Calu3 (cell line): ENCODE results near the gene NEUROD2. TPM values are rescaled to one million over a fixed set of nuclear protein-coding genes. Genes with fewer than 3 reads are reported as not detected.

Experiments used
- BruUV-seq: library from RNA; stranded (reverse); fragments of 400-500 nt; replicated peaks from 2 replicates; lab custom pipeline; 2021; lab: Mats Ljungman, UMichigan
- CTCF ChIA-PET: fragments of 300-600 bp; sonication (Branson Sonifier 250); formaldehyde crosslinking; loops from one replicate; lab custom pipeline; 2022; ENCODE audit warnings: antibody characterized with exemption; lab: Charles Lee
- DNase-seq: peaks from one replicate; pipeline ENCODE4 v3.0.0; 2022
- H3K27ac Mint-ChIP-seq: one replicate; pipeline ENCODE4 v1.8.0; 2022; ENCODE audit warnings: mixed read lengths; ENCODE audit not compliant: unreplicated experiment
- H3K27me3 Mint-ChIP-seq: one replicate; pipeline ENCODE4 v1.8.0; 2022; ENCODE audit warnings: mixed read lengths; ENCODE audit not compliant: unreplicated experiment
- H3K36me3 Mint-ChIP-seq: one replicate; pipeline ENCODE4 v1.8.0; 2022; ENCODE audit warnings: mild to moderate bottlenecking, moderate library complexity, mixed read lengths; ENCODE audit not compliant: insufficient read depth, unreplicated experiment
- H3K4me1 Mint-ChIP-seq: one replicate; pipeline ENCODE4 v1.8.0; 2022; ENCODE audit warnings: mild to moderate bottlenecking, low read depth, mixed read lengths; ENCODE audit not compliant: unreplicated experiment
- H3K4me3 Mint-ChIP-seq: one replicate; pipeline ENCODE4 v1.8.0; 2022; ENCODE audit warnings: mild to moderate bottlenecking, low read depth, moderate library complexity, mixed read lengths; ENCODE audit not compliant: unreplicated experiment
- H3K9me3 Mint-ChIP-seq: one replicate; pipeline ENCODE4 v1.8.0; 2022; ENCODE audit warnings: low read depth, mixed read lengths; ENCODE audit not compliant: unreplicated experiment
- CTCF ChIP-seq: fragments of 200-600 bp; IDR thresholded peaks from one replicate; pipeline ENCODE4 v1.8.0; 2022; ENCODE audit warnings: antibody characterized with exemption; ENCODE audit not compliant: unreplicated experiment
- intact Hi-C: fragments of 100-400 bp; cut with micrococcal nuclease; formaldehyde crosslinking; loops from one replicate; pipeline ENCODE4 v1.10.0; 2022; ENCODE audit not compliant: unreplicated experiment
- total RNA-seq: library from RNA; stranded (reverse); gene quantifications from 2 replicates; pipeline ENCODE4 v1.2.3, GENCODE V29; 2022

The NEUROD2 gene
- total RNA-seq, 1 experiment from 2014 or later: not detected

GRCh38 chr17:39612291-39612894 is 4.7 kb upstream of the NEUROD2 start:
- no peak overlapping the region for H3K4me3 Mint-ChIP-seq
- H3K27ac Mint-ChIP-seq: peak overlapping the region; percentile 2
- no TSS peak for BruUV-seq
- peaks cover 100% of the 10 kb centered on the region for H3K27me3 Mint-ChIP-seq
- CTCF ChIA-PET: interaction anchor here (0.5 to 161.2 kb wide), 29 partner anchors 8 to 1218 kb away, joined by 3 to 42089 read pairs (median 4); partner anchors contain the start of genes ERBB2, GRB7, GSDMA and GSDMB
- intact Hi-C loops: no loop called here
- no peak for DNase-seq
- no peaks in the 10 kb centered on the region for H3K9me3 Mint-ChIP-seq
- TF ChIP-seq CTCF: no peak
- H3K4me1 Mint-ChIP-seq: peaks cover 20% of the 10 kb centered on the region
- H3K36me3 Mint-ChIP-seq: peaks cover 40% of the 10 kb centered on the region

DNA sequence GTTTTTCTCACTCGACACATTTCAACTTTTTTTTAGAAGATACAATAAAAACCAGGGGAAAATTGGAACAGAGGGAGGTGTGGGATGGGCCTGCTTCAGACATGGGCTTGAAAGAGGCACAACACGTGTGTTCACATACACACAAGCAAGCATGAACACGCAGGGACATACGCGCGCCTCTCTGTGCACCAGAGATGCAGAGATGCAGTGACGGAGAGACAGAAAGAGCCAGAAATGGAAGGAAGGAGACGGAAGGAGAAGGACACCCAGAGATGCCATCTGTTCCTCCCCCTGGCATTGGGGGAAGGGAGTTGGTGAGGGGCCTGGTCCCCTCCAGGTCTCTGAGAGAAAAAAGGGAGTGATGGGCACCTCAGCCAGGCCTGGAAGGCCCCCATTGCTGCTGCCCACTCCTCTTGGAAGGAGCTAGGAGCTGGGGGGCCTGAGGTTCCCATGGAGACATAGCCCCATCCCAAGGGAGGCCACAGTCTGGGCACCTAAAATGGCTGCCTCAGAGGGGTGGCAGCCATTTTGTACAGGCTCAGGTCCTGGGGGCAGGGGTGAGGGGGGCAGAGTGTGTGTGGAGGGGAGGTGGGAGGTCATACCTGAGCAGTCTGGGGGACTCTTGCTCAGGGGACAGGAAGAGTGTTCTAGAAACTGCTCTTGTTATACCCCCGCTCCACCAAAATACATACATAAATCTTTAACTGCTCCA is 3.8 kb upstream of the NEUROD2 start:
- Mint-ChIP-seq H3K36me3 (peaks cover 40% of the 10 kb centered on the region), H3K4me1 (peaks cover 24% of the 10 kb centered on the region), H3K27me3 (peaks cover 100% of the 10 kb centered on the region), H3K9me3 (no peaks in the 10 kb centered on the region), H3K4me3 (no peak overlapping the region), H3K27ac (no peak overlapping the region)
- TF ChIP-seq CTCF: no peak
- peak; percentile 77 for DNase-seq
- BruUV-seq: no TSS peak
- intact Hi-C loops: no loop called here
- CTCF ChIA-PET: interaction anchor here (0.8 to 161.2 kb wide), 11 partner anchors 9 to 355 kb away, joined by 3 to 42089 read pairs (median 357); partner anchors contain the start of genes ERBB2, GRB7, GSDMA and GSDMB

DNA sequence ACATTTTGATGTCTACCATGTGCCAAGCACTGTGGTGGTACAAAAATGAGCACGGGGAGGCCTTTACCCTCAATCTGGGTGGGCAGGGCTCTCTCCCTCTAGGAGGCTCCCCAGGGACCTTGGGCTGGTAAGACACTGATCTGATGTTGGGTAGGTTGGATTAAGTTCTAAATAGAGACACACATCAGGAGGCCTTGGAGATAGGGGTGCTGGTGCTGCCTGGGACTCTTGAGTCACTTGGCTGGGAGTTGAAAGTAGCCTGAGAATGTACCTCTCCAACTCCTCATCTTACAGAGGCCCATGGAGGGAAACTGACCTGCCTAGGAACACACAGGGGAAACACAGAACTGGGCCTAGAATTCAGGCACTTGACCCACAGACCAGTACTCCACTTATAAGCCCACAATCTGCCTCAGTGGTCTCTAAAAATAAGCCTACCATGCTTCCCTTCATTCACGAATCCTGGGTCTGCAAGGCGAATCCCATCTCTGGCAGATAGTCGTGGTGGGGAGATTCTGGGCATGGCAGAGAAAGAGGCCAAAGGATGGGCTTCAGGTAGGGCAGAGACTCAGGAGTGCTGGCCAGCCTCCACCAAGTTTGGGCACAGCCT is 1.8 kb upstream of the NEUROD2 start:
- no TSS peak for BruUV-seq
- Mint-ChIP-seq H3K27ac (no peak overlapping the region), H3K36me3 (peaks cover 43% of the 10 kb centered on the region), H3K4me1 (peaks cover 35% of the 10 kb centered on the region), H3K9me3 (no peaks in the 10 kb centered on the region), H3K27me3 (peaks cover 100% of the 10 kb centered on the region), H3K4me3 (no peak overlapping the region)
- DNase-seq: peak; percentile 78
- intact Hi-C loops: no loop called here
- CTCF ChIA-PET: interaction anchor here (0.6 to 76.7 kb wide), 11 partner anchors 81 to 1237 kb away, joined by 3 to 42089 read pairs (median 5); partner anchors contain the start of genes ERBB2, GRB7, GSDMA and GSDMB
- no peak for TF ChIP-seq CTCF

DNA sequence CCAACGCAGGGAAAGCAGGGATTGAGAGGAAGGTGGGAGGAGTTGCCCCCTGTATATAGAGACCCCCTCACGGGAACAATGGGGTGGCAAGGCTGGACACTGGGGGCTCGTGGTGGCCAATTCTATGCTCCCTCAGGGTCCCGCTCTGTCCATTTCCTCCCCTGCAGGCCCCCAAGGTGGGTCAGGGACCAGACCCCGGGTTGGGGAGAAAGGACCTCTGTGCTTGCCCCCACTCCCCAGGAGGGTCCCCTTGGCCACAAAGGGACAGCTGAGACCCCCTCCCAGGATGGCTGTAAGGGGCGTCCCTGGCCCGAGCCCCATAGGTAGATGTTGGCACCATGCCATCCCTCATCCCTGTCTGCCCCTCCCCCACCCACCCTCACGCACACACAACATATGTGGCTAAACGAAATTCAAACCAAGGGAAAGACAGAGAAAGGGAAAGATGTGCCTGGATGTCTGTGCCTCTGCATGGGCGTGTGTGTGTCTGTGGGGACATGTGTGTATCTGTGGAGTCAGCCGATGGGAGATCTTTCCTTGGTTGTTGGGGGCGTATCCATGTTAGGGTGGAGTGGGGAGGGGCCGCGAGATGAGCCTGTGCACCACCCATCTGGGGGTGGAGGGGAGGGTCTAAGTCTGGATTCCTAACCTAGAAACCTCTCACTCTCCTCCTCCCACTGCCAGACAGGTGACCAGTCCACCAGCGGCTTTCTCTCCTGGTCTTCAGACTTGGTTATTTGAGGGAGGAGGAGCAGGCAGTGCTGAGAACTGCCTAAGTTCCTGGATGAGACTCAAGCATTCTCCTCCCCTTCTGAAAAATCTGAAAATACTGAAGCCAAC is 642 bp upstream of the NEUROD2 start:
- no peaks in the 10 kb centered on the region for H3K9me3 Mint-ChIP-seq
- TF ChIP-seq CTCF: no peak
- H3K36me3 Mint-ChIP-seq: peaks cover 49% of the 10 kb centered on the region
- DNase-seq: peak; percentile 88
- no TSS peak for BruUV-seq
- H3K4me1 Mint-ChIP-seq: peaks cover 41% of the 10 kb centered on the region
- CTCF ChIA-PET: interaction anchor here (0.6 to 76.7 kb wide), 14 partner anchors 82 to 855 kb away, joined by 3 to 42089 read pairs (median 4); partner anchors contain the start of genes ERBB2, GRB7, GSDMA and MIEN1
- no peak overlapping the region for H3K4me3 Mint-ChIP-seq
- H3K27me3 Mint-ChIP-seq: peaks cover 100% of the 10 kb centered on the region
- no peak overlapping the region for H3K27ac Mint-ChIP-seq
- intact Hi-C loops: no loop called here
